Mononuclear cell (primary cell): Measurements from ENCODE around the gene REEP3. TPM values are rescaled to one million over a fixed set of nuclear protein-coding genes. Genes with fewer than 3 reads are reported as not detected.
"Not testable (repeated sequence)": the region's sequence is repeated elsewhere in the genome, so short reads cannot be mapped to it uniquely, and the experiment has no call there.

Experiments
- H3K27me3 ChIP-seq: 2 replicates; pipeline ENCODE4 v1.6.0; 2011; ENCODE audit warnings: low read length, control low read depth; ENCODE audit not compliant: insufficient read depth
- H3K4me1 ChIP-seq: 2 replicates; pipeline ENCODE4 v1.5.1; 2011; ENCODE audit warnings: mild to moderate bottlenecking, low read length, control low read depth; ENCODE audit not compliant: insufficient read depth
- H3K4me3 ChIP-seq: 2 replicates; pipeline ENCODE4 v1.5.1; 2011; ENCODE audit warnings: mild to moderate bottlenecking, low read length, moderate library complexity
- H3K9me3 ChIP-seq: 2 replicates; pipeline ENCODE4 v1.5.1; 2011; ENCODE audit warnings: low read depth, mild to moderate bottlenecking, control low read depth, low read length
- total RNA-seq: library from RNA; depleted of rRNA; stranded (reverse); fragments of >200 nt; gene quantifications from one replicate; pipeline ENCODE4 v1.2.3, GENCODE V29; 2012

Gene REEP3
- 8.0 TPM for total RNA-seq

GRCh38 chr10:63520500-63521415 lies at the start of gene REEP3:
Gene REEP3 (plus strand): TSS chr10:63521401. CDS start chr10:63521546, 145 bp downstream.
- Histone ChIP-seq H3K4me1 (peaks cover 25% of the 10 kb centered on the region), H3K4me3 (peak within 1 kb of the TSS; percentile 74), H3K27me3 (no peaks in the 10 kb centered on the region), H3K9me3 (no peaks in the 10 kb centered on the region)

GRCh38 chr10:63474488-63474887 lies 46.7 kb upstream of the REEP3 start:
- Histone ChIP-seq H3K4me1 (peaks cover 5% of the 10 kb centered on the region), H3K9me3 (no peaks in the 10 kb centered on the region), H3K4me3 (no peak overlapping the region), H3K27me3 (no peaks in the 10 kb centered on the region)

GRCh38 chr10:63477927-63478326 lies 43.3 kb upstream of the REEP3 start:
- H3K27me3 ChIP-seq = no peaks in the 10 kb centered on the region
- H3K4me3 ChIP-seq = no peak overlapping the region
- peaks cover 5% of the 10 kb centered on the region for H3K4me1 ChIP-seq
- H3K9me3 ChIP-seq = no peaks in the 10 kb centered on the region

- H3K9me3 ChIP-seq = no peaks in the 10 kb centered on the region
- peaks cover 5% of the 10 kb centered on the region for H3K4me1 ChIP-seq
- H3K4me3 ChIP-seq = no peak overlapping the region
- no peaks in the 10 kb centered on the region for H3K27me3 ChIP-seq
Measured at GRCh38 chr10:63478564-63478963, 42.6 kb upstream of the REEP3 start.

GRCh38 chr10:63480237-63480636 lies 41.0 kb upstream of the REEP3 start:
- Histone ChIP-seq H3K4me3 (no peak overlapping the region), H3K27me3 (no peaks in the 10 kb centered on the region), H3K9me3 (no peaks in the 10 kb centered on the region), H3K4me1 (peaks cover 5% of the 10 kb centered on the region)

GRCh38 chr10:63481815-63482421 lies 39.3 kb upstream of the REEP3 start:
- Histone ChIP-seq H3K4me3 (no peak overlapping the region), H3K27me3 (no peaks in the 10 kb centered on the region), H3K4me1 (peaks cover 5% of the 10 kb centered on the region), H3K9me3 (no peaks in the 10 kb centered on the region)

- no peaks in the 10 kb centered on the region for H3K9me3 ChIP-seq
- H3K4me1 ChIP-seq = no peaks in the 10 kb centered on the region
- H3K27me3 ChIP-seq = no peaks in the 10 kb centered on the region
- H3K4me3 ChIP-seq = no peak overlapping the region
Measured at GRCh38 chr10:63483983-63484382, 37.2 kb upstream of the REEP3 start.

GRCh38 chr10:63487990-63488389 lies 33.2 kb upstream of the REEP3 start:
- peaks cover 8% of the 10 kb centered on the region for H3K4me1 ChIP-seq
- no peak overlapping the region for H3K4me3 ChIP-seq
- no peaks in the 10 kb centered on the region for H3K27me3 ChIP-seq
- H3K9me3 ChIP-seq = no peaks in the 10 kb centered on the region

GRCh38 chr10:63489838-63490237 lies 31.4 kb upstream of the REEP3 start:
- no peak overlapping the region for H3K4me3 ChIP-seq

GRCh38 chr10:63491588-63492316 lies 29.4 kb upstream of the REEP3 start:
- Histone ChIP-seq H3K4me3 (no peak overlapping the region), H3K9me3 (no peaks in the 10 kb centered on the region), H3K27me3 (no peaks in the 10 kb centered on the region), H3K4me1 (peaks cover 8% of the 10 kb centered on the region)

More at GRCh38 chr10:63489838-63490237, 31.4 kb upstream of the REEP3 start:
- Histone ChIP-seq H3K9me3 (no peaks in the 10 kb centered on the region), H3K4me1 (peaks cover 8% of the 10 kb centered on the region), H3K27me3 (no peaks in the 10 kb centered on the region)

- H3K9me3 ChIP-seq, H3K4me3 ChIP-seq, H3K4me1 ChIP-seq, H3K27me3 ChIP-seq: not testable (repeated sequence)
Measured at GRCh38 chr10:63492317-63492690, 28.9 kb upstream of the REEP3 start.

GRCh38 chr10:63493004-63493403 lies 28.2 kb upstream of the REEP3 start:
- Histone ChIP-seq H3K4me3 (no peak overlapping the region), H3K27me3 (no peaks in the 10 kb centered on the region), H3K4me1 (peaks cover 13% of the 10 kb centered on the region), H3K9me3 (no peaks in the 10 kb centered on the region)

GRCh38 chr10:63494951-63495350 lies 26.2 kb upstream of the REEP3 start:
- Histone ChIP-seq H3K9me3 (no peaks in the 10 kb centered on the region), H3K4me3 (no peak overlapping the region), H3K4me1 (peaks cover 13% of the 10 kb centered on the region), H3K27me3 (no peaks in the 10 kb centered on the region)

GRCh38 chr10:63496561-63496960 lies 24.6 kb upstream of the REEP3 start:
- H3K4me3 ChIP-seq = no peak overlapping the region
- H3K4me1 ChIP-seq = peaks cover 12% of the 10 kb centered on the region
- no peaks in the 10 kb centered on the region for H3K27me3 ChIP-seq
- H3K9me3 ChIP-seq = no peaks in the 10 kb centered on the region

GRCh38 chr10:63497321-63497720 lies 23.9 kb upstream of the REEP3 start:
- no peak overlapping the region for H3K4me3 ChIP-seq
- H3K9me3 ChIP-seq = no peaks in the 10 kb centered on the region
- H3K4me1 ChIP-seq = peaks cover 4% of the 10 kb centered on the region
- no peaks in the 10 kb centered on the region for H3K27me3 ChIP-seq
